HG02623 (cell line): ENCODE data around the gene DTX2.
"Not testable (repeated sequence)": the region's sequence is repeated elsewhere in the genome, so short reads cannot be mapped to it uniquely, and the experiment has no call there.

Experiments
- ATAC-seq: cut with Tn5 transposase; IDR thresholded peaks from one replicate; pipeline ENCODE4 v1.9.1; 2021; ENCODE audit warnings: moderate library complexity; ENCODE audit not compliant: unreplicated experiment

Gene DTX2

GRCh38 chr7:76511200-76511910 is 49.8 kb downstream of the DTX2 start:
- not testable (repeated sequence) for ATAC-seq

DNA sequence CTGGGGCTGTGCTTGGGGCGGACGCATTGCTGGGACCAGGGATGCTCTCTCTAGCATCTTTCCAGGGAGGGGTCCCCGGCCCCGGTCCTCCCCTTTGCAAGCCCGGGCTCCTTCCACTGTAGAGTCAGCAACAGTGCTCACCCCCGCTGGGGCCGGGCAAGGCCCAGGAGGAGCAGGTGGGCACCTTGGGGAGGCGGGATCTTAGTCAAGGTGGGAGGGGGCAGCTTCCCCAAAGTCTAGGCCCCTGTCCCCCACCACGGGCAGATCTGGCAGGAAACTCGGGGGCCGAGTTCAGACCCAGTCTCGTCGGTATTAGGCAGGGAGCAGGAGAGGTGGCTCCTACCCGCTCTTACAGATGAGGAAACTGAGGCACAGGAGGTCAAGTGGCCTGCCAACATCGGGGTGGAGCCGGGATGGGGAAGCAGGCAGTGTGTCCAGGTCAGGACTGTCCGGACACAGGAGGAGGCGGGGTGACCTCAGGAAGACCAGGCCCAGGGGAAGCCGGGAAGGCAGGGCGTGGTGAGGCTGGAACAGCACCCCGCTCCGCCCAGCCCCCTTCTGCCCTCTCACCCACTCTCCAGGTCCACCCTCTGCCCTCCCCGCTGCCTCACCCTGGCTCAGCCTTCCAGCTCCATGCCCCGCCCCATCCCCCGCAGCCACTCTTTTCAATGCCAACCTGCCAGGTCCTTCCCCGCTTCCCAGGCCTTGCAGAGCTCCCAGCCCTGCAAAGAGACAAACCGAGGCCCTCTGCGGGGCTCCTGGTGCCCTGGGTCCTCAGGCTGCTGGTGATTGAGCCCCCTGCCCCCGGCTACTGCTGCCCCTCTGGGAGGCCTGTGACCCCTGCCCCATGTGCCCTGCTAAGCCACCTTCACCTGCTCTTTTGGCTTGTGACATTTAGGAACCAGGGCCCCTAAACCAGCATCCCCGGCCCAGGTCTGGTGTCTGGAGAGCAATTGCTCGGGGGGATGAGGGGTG is 50.7 kb downstream of the DTX2 start:
- ATAC-seq, result not testable (repeated sequence)

DNA sequence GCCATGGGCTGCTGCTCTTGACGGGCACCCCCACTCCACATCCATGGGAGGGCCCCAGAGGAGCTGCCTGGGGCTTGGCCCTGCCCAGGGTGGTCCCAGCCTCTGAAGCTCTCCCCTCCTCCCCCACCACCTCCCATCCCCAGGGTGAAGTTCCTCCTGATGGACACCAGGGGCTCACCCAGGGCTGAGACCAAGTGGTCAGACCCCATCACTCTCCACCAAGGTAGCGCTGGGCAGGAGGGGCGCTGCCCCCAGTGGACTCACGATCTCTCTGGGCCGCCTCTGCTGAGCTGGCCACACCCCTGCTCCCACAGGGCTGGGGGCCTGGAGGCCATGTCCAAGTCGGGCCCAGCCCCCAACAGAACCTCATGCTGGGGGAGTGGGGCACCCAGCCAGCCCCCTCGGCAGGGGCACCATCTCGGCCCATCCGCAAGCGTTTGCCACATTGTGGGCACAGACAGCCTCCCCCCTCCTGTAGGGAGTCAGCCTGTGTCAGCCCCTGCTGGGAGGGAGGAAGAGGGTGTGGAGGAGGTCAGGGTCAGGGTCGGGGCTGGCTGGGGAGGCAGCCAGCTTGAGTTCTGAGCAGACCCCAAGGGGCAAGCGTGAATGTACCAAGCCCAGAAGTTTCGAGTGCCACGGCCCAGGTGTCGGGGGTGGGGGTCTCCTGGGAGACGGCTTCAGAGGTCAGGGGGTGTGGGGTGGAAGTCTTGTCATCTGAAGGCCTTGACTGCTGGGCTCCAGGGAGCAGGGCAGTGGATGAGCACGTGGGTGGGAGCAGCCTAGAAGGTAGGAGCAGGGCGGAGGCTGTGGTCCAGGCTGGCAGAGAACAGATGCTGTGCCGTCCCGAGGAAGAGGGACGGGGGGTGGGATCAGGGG is 51.7 kb downstream of the DTX2 start:
- ATAC-seq, result no peak

GRCh38 chr7:76513817-76514799 is 52.6 kb downstream of the DTX2 start:
- no peak for ATAC-seq

DNA sequence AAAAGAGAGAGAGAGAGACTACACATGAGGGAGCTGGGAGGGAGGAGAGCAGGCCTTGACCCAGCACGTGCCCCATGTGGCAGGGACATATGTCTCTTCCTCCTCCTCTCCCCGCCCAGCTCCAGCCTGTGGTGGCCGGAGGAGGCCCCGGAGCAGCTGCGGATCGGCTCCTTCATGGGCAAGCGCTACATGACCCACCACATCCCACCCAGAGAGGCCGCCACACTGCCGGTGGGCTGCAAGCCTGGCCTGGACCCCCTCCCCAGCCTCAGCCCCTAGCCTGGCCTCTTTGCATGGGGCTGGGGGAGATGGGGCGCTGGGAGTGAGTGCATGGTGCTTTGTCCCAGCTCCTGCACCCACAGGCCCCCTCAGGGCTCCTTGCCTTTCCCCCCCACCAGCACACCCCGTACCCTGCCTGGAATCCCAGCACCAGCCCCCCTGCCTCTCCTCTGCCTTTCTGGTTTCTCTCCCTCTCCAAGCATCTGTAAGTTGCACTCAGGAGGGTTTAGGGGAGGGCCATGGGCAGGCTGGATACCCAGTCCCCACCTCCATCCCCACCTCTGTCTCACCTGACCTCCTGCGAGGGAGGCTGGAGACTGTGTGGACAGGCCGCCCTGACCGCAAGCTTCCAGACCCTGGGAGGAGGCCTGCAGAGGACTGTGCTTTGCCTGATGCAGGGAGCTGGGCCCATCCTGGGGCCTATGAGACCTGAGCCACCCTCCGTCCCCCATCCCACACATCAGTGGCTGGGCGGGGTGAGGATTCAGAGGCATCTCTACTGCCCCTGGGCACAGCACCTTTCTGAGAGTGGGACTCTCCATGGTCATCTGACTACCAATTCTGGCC is 53.6 kb downstream of the DTX2 start:
- no peak for ATAC-seq

DNA sequence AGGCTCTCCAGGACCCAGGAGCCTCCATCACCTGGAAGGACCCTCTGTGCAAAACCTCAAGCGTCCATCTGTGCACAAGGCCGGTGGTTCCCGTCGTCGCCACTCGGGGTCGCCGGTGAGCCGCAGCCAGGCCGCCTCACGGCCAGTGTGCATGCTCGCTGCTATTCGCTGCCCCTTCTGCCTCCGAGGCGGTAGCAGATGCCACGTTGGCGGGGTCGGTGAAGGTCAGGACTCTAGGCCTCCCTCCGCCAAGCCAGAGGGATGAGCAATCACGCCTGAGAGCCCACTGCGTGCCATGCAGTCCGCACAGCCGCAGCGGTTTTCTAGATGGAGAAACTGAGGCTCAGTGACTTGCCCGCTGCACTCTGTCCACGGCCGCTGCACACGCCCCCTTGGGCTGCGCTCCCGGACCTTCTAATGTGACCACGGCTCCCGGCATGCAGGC is 54.5 kb downstream of the DTX2 start:
- ATAC-seq, result no peak

GRCh38 chr7:76516932-76517331 is 55.4 kb downstream of the DTX2 start:
- ATAC-seq, result not testable (repeated sequence)

- ATAC-seq, result not testable (repeated sequence)
Observed at GRCh38 chr7:76526183-76526582, 64.7 kb downstream of the DTX2 start.

DNA sequence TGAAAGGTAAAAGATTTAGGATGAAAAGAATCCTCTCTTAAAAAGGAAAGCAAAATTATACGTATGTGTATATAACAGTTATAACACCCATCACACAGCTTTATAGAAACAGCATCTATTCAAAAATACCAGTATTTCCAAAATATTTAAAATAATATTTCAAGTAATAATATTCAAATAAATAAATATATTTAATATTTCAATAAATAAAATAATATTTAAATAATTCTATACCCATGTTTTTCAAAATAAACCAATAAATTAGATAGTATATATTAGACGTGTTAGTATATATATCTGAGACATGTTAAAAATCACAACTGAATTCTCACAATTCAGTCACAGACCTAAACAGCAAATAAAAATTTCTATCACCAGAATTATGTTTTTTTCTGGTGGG is 70.1 kb downstream of the DTX2 start:
- ATAC-seq, result not testable (repeated sequence)

DNA sequence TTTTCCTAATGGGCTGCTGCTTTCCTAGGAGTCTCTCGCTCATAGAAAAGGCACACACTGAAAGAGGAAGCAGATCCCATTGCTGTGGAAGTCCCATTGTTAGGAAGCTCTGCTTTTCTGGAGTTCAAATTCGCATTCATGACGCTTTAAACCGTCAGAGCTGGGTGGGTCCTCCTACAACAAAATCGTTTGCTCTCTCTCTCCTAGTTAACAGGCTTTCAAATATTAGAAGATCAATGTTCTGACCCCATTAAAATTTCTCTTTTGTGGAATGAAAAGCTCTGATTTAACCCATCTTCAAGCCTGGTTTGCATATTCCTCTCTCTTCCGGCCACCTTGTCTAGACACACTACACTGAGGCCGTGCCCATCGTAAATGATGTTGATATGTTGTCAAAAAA is 81.7 kb downstream of the DTX2 start, which contains the start of gene SPDYE16:
SPDYE16 (minus strand) TSS at position 101 of the 400 bp plus-strand sequence. CDS start 1,838 bp downstream, outside the sequence.
- not testable (repeated sequence) for ATAC-seq

GRCh38 chr7:76549025-76549854 is 87.7 kb downstream of the DTX2 start:
- peak; percentile 99 for ATAC-seq

DNA sequence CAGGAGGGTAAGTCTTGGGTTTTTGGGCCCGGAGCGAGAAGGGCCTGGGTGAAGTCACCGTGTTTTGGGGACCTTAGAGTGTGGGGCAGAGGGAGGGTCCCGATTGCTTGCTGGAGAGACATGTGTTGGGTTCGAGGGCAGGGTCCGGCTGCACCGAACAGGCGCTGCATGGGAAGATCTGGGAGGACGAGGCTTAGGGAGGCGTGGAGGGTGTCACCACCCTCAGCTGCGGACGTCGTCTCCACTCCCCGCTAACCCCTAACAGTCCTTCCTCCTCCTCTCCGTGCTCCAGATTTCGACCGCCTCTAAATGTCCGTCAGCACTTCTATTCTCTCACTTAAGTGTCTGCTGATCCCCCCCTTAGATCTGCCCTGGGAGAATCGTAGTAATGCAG is 88.3 kb downstream of the DTX2 start:
- ATAC-seq, result not testable (repeated sequence)

- ATAC-seq, result not testable (repeated sequence)
Observed at GRCh38 chr7:76551992-76552391, 90.5 kb downstream of the DTX2 start.
